IPS-11a (cell line): ENCODE data around the gene OR6X1.
"Not testable (repeated sequence)": the region's sequence is repeated elsewhere in the genome, so short reads cannot be mapped to it uniquely, and the experiment has no call there.

Source experiments
- H3K4me3 ChIP-seq: one replicate; pipeline ENCODE4 v1.5.1; 2013; ENCODE audit warnings: low read depth, low read length, control low read depth

OR6X1 gene

DNA sequence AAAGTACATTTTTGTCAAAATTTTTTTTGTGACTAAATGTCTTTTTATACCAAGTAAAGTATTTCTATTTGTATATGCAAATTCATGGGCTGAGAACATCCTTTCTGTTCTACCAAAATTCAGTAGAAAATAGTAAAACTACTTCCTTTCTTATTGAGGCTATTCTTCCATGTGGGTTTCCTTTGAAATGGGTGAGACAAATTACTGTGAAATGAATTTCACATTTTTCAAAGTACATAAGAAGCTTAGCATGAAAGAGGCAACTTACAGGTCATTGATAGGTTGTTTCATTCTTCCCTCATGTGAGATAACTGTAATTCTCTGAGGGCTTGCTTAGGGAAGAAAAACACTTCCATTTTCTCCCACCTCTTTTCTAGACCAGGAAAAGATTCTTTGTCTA, 1.0 kb upstream of the OR6X1 start:
- H3K4me3 ChIP-seq = no peak overlapping the region

DNA sequence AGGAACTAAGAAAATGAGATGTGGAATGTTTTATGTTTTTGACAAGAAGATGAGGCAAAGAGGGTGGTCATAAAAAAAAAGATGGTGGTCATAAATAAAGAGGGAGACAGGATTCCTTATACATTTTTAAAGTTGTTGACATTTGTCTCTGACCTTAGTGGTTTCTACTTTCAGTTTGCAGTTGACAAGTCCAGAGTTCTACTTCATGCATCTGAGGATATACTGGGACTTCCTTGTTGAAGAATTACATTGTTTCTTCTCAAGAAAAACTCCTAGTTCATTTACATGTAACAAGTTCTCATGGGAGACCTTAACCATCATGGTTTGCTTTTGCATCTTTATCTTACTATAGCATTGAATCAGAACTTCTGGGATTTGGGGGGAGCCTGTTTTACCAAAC, 1.2 kb downstream of the OR6X1 start:
- no peak overlapping the region for H3K4me3 ChIP-seq

DNA sequence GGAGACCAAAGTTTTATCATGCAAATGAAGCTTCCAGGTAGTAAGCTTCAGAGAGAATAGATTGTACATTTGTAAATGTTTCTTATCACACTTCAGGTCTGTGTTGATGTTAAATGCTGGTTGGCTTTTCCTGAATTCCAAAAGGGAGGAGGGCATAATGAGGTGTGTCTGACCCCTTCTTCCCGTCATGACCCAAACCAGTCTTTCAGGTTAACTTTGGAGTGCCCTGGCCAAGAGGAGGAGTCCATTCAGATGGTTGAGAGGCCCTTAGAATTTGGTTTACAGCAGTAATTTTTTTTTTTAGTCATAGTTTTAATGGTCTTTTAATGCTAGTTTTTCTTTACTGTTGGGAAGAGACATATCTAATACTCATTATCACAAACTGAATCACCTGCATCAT, 2.5 kb downstream of the OR6X1 start:
- no peak overlapping the region for H3K4me3 ChIP-seq

DNA sequence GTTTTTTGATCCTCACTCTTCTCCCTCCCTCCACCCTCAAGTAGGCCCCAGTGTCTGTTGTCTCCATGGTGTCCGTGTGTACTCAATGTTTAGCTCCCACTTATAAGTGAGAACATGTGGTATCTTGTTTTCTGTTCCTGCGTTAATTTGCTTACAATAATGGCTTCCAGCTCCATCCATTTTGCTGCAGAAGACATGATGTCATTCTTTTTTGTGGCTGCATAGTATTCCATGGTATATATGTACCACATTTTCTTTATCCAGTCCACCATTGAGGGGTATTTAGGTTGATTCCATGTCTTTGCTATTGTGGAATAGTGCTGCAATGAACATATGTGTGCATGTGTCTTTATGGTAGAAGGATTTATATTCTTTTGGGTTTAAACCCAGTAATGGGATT, 6.0 kb downstream of the OR6X1 start:
- not testable (repeated sequence) for H3K4me3 ChIP-seq

DNA sequence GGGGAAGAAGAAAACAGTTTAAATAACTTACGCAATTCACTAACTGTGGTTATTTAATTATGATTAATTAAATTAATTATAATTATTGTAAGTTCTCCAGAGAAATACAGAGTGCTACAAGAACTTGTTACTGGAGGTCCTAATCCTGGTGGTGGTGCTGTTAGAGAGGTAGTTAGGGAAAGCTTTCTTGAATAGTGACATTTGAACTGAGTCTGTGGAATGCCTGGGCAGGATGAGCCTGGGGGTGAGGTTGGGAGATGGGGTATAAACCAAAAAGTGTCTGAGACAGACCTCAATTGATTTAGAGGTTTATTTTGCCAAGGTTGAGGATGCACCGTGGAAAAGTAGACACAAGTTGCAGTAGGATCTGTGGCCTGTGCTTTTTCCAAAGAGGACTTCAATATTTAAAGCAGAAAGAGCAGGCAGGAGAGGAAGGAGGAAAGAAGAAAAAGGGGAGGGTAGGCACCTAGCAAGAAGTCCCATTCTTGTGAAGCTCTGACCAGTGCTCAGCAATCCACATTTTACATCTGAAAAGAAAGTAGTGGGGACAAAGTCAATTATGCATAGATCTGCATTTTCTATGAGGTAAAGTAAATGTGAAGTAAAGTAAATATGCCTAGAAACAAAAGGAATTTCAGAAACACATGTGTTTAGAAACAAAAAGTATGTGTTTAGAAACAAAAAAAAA, 8.4 kb downstream of the OR6X1 start:
- H3K4me3 ChIP-seq = no peak overlapping the region

DNA sequence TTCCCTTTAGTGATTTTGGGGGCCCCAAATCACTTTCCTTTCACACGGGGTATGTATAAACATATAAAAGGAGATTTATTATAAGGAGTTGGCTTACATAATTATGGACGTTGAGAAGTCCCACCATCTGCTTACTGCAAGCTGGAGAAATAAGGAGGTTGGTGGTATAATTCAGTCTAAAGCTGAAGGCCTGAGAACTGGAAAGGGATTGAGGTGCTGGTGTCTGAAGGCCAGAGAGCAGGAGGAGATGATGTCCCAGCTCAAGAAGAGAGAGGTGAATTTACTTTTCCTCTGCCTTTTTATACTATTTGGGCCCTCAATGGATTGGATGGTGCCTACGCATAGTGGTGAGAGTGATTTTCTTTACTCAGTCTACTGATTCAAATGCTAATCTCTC, 11.6 kb downstream of the OR6X1 start:
- no peak overlapping the region for H3K4me3 ChIP-seq

DNA sequence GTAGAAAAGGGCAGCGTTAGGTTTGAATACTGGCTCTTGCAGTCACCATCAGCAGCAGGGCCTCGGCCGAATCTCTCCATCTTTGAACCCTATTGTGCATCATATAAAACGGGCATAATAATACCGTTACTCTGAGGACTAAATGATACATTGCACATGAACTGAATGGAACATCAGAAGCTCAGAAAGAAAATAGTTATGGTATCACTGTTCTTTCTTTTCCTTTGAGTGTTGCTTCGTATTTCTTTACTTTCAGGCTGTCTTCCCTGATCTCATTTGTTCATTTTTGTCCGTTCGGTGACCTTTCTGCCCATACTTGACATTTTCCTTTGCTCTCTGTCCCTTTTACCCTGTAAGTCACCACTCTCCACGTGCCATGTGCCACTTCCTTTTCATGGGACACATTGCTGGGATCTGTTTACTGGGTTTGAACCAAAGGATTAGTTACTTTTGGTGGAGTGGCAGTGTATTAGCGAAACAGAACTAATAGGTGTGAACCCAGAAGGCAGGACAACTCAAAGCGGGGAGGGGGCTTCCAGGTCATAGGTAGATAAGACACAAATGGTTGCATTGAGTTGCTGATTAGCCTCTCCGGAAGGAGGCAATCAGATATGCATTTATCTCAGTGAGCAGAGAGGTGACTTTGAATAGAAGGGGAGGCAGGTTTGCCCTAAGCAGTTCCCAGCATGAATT, 12.1 kb downstream of the OR6X1 start:
- peak overlapping the region; percentile 86 for H3K4me3 ChIP-seq

DNA sequence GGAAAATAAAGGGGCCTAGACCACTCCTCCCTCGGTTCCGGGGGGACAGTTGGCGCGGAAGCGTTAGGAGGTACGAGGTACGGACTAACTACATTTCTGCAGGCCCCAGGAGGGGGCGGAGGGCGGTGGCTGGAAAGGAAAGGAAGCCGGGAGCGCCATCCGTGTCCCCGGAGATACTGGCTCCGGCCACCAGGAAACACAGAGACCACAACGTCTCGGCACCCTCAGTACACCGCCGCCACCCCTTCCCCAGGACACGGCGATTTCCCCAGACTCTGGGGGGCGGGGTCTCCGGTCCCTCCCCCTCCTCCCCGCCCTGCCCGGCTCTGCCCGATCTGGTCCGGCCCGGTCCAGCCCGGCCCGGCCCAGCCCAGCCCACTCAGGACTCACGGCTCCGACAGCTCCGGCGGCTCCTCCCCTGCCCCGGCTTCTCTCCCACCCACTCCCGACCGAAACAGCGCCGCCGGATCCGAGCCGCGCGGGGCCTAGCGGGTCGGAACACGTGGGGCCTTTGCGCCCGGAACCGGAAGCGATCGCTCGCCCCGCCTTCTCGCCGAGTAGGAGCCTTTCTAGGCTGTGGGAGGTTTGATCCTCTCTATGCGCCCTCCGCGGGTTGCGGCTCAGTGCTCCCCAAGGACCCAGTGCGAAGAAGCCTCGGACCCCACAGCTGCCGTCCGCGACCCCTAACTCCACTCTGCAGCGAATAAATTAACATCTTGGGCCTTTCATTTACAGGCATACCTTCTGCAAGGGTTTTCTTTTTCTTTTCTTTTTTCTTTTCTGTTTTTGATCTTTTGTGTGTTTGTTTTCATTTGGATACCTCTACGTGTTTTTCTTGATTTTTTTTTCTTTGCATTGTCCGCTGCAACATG, 12.9 kb downstream of the OR6X1 start, which contains the start of gene ZNF202:
Gene ZNF202 (minus strand): TSS at position 502 of the 872 bp plus-strand sequence. CDS start 10,772 bp downstream, outside the sequence.
- H3K4me3 ChIP-seq = peak within 1 kb of the TSS; percentile 86

DNA sequence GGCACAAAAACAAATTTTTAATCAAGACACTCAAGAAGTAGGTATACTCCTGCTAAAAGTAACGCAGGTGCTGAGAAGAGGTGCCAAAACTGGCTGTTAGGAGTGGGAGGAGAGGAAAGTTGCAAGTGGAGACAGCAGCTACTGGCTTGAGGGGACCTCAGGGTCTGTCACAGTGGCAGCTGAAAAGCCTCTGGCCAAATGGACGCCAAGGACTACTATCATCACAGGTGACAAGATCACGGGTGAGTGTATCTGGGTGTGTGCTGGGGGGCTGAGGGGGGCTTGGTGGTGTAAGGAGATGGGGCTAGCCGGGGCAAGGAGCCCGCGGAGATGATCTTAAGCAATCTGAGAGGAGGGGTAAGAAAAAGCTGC, 13.5 kb downstream of the OR6X1 start:
- H3K4me3 ChIP-seq = peak overlapping the region; percentile 86

DNA sequence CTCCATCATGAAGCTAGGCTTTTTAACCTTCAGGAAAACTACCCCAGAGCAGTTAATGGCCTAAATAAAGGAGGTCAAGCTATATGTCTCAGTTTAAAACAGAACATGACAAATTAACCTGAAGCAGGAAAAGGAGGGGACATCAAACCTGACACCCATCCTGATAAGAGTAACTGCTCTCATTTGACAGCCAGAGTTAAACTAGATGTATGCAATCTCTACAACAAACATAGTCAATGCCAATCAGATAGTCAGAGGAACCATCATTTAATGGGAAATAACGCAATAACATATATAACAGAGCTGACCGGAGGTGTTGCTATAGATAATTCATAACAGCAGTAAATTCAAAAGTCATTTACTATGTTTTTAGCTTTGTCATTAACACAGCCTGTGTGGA, 15.9 kb downstream of the OR6X1 start:
- H3K4me3 ChIP-seq = no peak overlapping the region

DNA sequence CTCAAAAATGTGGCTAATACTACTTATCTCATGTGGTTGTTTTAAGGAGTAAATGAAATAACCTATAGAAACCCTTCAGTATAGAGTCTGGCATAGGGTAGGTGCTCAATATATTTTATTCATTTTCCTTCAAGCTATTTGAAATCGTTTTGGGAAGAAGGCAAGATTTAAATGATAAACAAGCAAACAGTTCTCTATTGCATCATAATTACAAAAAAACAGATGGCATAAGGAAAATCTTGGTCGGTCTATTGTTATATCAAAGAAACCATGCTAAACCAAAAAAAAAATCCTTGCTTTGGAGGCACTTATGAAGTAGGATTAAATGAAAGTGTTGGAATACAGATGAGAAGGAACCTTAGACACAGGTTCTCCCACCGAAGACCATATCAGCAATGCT, 17.5 kb downstream of the OR6X1 start:
- no peak overlapping the region for H3K4me3 ChIP-seq

DNA sequence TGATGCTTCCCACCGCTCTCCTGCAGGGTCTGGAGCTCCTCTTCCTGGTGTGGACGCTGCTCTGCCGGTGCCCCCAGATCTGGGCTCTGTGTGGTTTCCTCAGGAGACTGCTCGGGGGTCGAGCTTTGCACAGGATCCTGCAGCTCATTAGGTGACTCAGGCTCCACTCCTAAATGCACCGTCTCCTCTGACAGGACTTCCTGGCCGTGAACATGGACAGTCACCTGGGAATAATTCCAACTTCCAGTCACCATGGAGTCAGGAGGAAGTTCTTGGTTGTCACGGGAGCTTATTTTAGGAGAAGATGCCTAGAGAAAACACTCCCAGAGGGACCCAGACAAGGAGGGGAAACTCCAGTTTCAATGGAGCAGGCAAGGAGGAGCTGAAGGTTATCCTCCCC, 24.7 kb downstream of the OR6X1 start:
- H3K4me3 ChIP-seq = no peak overlapping the region

DNA sequence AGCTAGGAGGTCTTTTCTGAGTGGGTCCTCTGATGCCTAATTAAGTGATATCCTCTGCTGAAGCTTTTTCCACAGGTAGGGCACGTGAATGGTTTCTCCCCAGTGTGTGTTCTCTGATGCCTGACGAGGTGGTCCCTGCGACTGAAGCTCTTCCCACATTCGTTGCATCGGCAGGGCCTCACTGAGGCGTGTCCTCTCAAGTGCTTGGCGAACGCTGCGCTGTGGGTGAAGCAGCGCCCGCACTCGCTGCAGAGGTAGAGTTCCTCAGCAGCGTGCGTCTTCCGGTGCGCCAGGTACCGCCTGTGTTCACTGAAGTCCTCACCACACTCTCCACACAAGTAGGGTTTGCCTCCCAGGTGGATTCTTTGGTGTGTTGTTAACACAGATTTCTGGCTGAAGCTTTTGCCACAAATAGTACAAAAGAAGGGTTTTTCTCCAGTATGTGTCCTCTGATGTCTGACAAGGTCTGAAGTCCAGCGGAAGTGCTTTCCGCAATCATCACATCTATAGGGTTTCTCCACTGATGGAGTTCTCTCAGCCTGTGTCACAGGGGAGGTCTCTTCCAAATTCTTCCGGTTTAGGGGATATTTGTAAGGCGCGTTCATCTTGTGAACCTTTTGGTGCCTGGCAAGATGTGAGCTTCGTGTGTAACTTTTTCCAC, 28.2 kb downstream of the OR6X1 start:
- H3K4me3 ChIP-seq = no peak overlapping the region

DNA sequence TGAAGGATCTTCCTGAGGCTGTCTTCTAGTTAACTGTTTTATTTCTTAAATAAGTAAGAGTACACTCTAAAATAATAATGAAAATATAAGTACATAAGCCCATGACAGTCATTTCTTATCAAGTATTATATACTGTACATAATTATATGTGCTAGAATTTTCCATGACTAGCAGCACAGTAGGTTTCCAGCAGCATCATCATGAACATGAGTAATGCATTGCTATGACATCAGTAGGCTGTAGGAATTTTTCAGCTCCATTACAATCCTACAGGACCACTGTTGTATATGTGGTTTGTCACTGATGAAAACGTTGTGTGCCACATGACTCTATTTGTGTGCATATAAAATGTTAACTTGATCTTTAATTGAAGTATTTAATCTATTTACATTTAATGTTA, 34.9 kb downstream of the OR6X1 start:
- H3K4me3 ChIP-seq = no peak overlapping the region

DNA sequence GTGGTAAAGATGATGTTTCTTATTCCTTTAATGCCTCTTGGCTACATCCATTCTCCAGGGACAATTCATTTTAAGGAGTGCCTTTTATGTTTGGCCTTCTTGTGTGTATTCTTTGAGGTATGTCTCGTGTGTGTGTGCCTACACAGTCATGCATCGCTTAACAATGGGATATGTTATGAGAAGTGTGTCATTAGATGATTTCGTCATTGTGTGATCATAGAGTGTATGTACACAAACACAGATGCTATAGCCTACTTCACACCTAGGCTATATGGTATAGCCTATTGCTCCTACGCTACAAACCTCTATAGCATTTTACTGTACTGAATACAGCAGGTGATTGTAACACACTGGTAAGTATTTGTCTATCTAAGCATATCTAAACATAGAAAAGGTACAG, 35.8 kb downstream of the OR6X1 start:
- no peak overlapping the region for H3K4me3 ChIP-seq

DNA sequence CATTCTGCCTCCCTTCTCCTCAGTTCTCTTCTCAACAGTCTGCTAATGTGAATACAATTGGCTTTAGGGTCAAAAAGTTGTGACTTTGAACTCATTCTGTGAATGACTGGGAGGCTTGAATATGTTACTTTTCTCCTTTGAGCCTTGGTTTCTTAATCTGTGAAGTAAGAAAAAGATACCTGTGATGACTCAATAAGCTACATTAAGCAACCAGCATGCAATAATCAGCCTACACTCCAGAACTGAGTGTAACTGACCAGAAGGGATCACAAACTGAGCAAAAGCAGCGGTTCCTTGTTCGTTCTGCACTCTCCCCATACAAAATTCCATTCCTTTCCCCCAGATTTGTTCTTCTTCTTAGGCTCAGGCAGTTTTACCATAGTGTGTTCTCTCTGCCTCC, 36.3 kb downstream of the OR6X1 start:
- no peak overlapping the region for H3K4me3 ChIP-seq

DNA sequence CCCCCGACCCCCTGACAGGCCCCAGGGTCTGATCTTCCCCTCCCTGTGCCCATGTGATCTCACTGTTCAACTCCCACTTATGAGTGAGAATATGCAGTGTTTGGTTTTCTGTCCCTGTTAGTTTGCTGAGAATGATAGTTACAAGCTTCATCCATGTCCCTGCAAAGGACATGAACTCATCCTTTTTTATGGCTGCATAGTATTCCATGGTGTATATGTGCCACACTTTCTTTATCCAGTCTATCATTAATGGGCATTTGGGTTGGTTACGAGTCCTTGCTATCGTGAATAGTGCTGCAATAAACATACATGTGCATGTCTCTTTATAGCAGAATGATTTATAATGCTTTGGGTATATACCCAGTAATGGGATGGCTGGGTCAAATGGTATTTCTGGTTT, 41.7 kb downstream of the OR6X1 start:
- H3K4me3 ChIP-seq = not testable (repeated sequence)

DNA sequence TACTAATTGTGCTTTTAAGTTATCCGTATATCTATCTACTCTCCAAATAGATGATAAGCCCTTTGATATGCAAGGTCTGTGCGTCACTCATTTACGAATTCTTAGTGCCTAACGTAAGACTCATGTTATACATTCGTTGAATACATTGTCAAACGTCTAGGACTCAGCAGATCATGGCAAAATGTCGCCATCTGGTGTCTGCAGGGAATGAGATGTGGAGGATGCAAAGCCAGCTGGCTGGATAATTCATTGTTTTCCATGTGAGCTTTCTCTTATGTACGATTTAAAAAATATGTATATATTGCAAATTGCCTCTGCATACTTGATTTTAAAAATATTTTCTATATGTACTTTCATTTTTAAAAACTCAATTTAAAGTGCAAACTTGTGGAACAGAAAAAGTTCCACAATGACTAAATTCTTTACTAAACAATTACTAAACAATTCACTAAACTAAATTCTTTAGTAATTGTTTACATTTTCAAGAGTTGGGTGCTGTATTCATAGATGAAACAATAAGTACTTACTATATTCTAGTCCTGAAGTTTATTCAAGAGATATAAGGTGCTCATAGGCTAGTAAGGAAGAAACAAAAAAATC, 46.6 kb downstream of the OR6X1 start:
- H3K4me3 ChIP-seq = no peak overlapping the region

DNA sequence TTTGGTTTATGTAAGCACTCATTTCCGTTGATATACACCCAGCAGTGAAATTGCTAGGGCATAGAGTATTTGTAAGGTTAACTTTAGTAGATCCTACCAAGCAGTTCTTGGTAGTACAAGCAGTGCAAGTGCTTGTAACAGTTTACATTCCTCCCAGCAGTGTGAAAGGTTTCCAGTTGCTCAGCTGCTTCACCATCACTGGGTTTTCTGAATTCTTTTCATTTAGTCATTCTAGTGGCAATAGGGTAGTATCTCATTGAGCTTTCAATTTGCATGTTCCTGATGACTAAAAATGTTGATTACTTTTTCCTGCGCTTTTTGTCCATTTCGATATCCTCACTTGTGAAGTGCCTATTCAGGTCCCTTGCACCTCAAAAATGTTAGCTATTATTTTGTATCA, 47.1 kb downstream of the OR6X1 start:
- H3K4me3 ChIP-seq = no peak overlapping the region

DNA sequence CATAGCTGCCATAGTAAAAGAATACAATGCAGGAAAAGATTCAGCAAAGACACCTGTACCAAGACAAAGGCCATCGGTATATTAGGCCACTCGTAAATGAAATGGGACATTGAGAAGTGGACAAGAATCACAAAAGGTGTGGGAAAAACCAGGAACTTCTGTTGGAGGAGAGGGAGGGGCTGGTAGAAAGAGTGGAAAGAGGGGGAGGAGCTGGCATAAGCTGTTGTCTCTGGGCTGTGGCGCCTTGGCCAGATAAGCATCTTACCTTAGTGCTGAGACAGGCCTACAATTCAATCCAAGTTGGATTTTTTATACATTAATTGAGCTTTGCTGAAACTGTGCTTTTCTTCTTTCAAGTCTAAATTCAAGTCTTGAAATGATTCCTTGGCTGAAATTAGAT, 50.0 kb downstream of the OR6X1 start:
- H3K4me3 ChIP-seq = no peak overlapping the region
